ENCODE results near the gene TNFAIP8. TPM values are rescaled to one million over a fixed set of nuclear protein-coding genes. Genes with fewer than 3 reads are reported as not detected.

TNFAIP8 gene
- total RNA-seq, 6 experiments from 2014 or later: 8.0 to 13.9 (median 10.5) TPM

GRCh38 chr5:119402555-119402954 is 46.7 kb downstream of the TNFAIP8 start:
- Mint-ChIP-seq H3K36me3 (ENCODE audit: low read depth) (no peaks in the 10 kb centered on the region), H3K27me3 (ENCODE audit: insufficient read depth) (peaks cover 4% of the 10 kb centered on the region; the same call in 1 of the 2 replicates), H3K4me1 (ENCODE audit: low read depth) (peaks cover 29% of the 10 kb centered on the region), H3K9me3 (no peaks in the 10 kb centered on the region), H3K4me3 (no peak overlapping the region), H3K27ac (no peak overlapping the region)
- DNase-seq: no peak
- TF ChIP-seq CTCF (IDR thresholded peaks at IDR 0.05): no peak

GRCh38 chr5:119404033-119404432 is 48.2 kb downstream of the TNFAIP8 start:
- H3K36me3 Mint-ChIP-seq (ENCODE audit: low read depth): no peaks in the 10 kb centered on the region
- DNase-seq: no peak
- H3K4me3 Mint-ChIP-seq: no peak overlapping the region
- peaks cover 4% of the 10 kb centered on the region; the same call in 1 of the 2 replicates for H3K27me3 Mint-ChIP-seq (ENCODE audit: insufficient read depth)
- no peaks in the 10 kb centered on the region for H3K9me3 Mint-ChIP-seq
- no peak for TF ChIP-seq CTCF (IDR thresholded peaks at IDR 0.05)
- H3K4me1 Mint-ChIP-seq (ENCODE audit: low read depth): peaks cover 14% of the 10 kb centered on the region
- H3K27ac Mint-ChIP-seq: no peak overlapping the region

- Mint-ChIP-seq H3K9me3 (no peaks in the 10 kb centered on the region), H3K27me3 (ENCODE audit: insufficient read depth) (peaks cover 6% of the 10 kb centered on the region), H3K4me1 (ENCODE audit: low read depth) (peaks cover 4% of the 10 kb centered on the region), H3K4me3 (no peak overlapping the region), H3K36me3 (ENCODE audit: low read depth) (no peaks in the 10 kb centered on the region), H3K27ac (no peak overlapping the region)
- no peak for DNase-seq
- TF ChIP-seq CTCF (IDR thresholded peaks at IDR 0.05): no peak
Measured at GRCh38 chr5:119405419-119405818, 49.6 kb downstream of the TNFAIP8 start.

- peaks cover 6% of the 10 kb centered on the region for H3K27me3 Mint-ChIP-seq (ENCODE audit: insufficient read depth)
- no peaks in the 10 kb centered on the region for H3K9me3 Mint-ChIP-seq
- H3K4me3 Mint-ChIP-seq: no peak overlapping the region
- H3K27ac Mint-ChIP-seq: no peak overlapping the region
- no peak for TF ChIP-seq CTCF (IDR thresholded peaks at IDR 0.05)
- DNase-seq: no peak
- H3K36me3 Mint-ChIP-seq (ENCODE audit: low read depth): no peaks in the 10 kb centered on the region
- H3K4me1 Mint-ChIP-seq (ENCODE audit: low read depth): peaks cover 16% of the 10 kb centered on the region
Measured at GRCh38 chr5:119406551-119407110, 50.8 kb downstream of the TNFAIP8 start.

GRCh38 chr5:119409235-119409815 is 53.5 kb downstream of the TNFAIP8 start:
- H3K9me3 Mint-ChIP-seq: peaks cover 3% of the 10 kb centered on the region; the same call in 1 of the 2 replicates
- H3K36me3 Mint-ChIP-seq (ENCODE audit: low read depth): no peaks in the 10 kb centered on the region
- no peak overlapping the region for H3K4me3 Mint-ChIP-seq
- peaks cover 7% of the 10 kb centered on the region for H3K27me3 Mint-ChIP-seq (ENCODE audit: insufficient read depth)
- TF ChIP-seq CTCF (IDR thresholded peaks at IDR 0.05): peak; percentile 44
- DNase-seq: no peak
- H3K4me1 Mint-ChIP-seq (ENCODE audit: low read depth): peaks cover 17% of the 10 kb centered on the region
- H3K27ac Mint-ChIP-seq: no peak overlapping the region

Data from HFFc6 (cell line).